Suprapubic skin (tissue), 4 donors: ENCODE results near the gene H19. TPM values are rescaled to one million over a fixed set of nuclear protein-coding genes. Genes with fewer than 3 reads are reported as not detected.
A peak's percentile ranks its signal among the peaks of the same experiment; 100 is the strongest.

Experiments
- DNase-seq, 2 donors: peaks; one replicate each; pipeline ENCODE4 v3.0.0-alpha.2; 2019; ENCODE audit warnings: low spot score in 2 of 2
- H3K27ac ChIP-seq: fragments of 200-600 bp; sonication (generic); one replicate; pipeline ENCODE4 v1.5.1; 2019
- H3K27me3 ChIP-seq: fragments of 200-600 bp; sonication (generic); one replicate; pipeline ENCODE4 v1.5.1; 2019
- H3K36me3 ChIP-seq: fragments of 200-600 bp; sonication (generic); one replicate; pipeline ENCODE4 v1.5.1; 2019
- H3K4me1 ChIP-seq: fragments of 200-600 bp; sonication (generic); one replicate; pipeline ENCODE4 v1.5.1; 2019
- H3K4me3 ChIP-seq: fragments of 200-600 bp; sonication (generic); one replicate; pipeline ENCODE4 v1.5.1; 2019; ENCODE audit warnings: mild to moderate bottlenecking
- H3K9me3 ChIP-seq: fragments of 200-600 bp; sonication (generic); one replicate; pipeline ENCODE4 v1.5.1; 2019
- CTCF ChIP-seq, 2 donors: fragments of 200-600 bp in 1 of 2; fragments of 450-650 bp in 1 of 2; sonication (generic) in 1 of 2; IDR thresholded peaks; one replicate each; pipeline ENCODE4 v1.5.1; 2016 to 2019; ENCODE audit warnings: antibody characterized with exemption in 2 of 2, mild to moderate bottlenecking in 1 of 2, moderate library complexity in 1 of 2
- EP300 ChIP-seq: sonication (generic); formaldehyde crosslinking; IDR thresholded peaks from one replicate; pipeline ENCODE4 v1.6.1; 2017; ENCODE audit warnings: antibody characterized with exemption
- POLR2A ChIP-seq, 2 donors: fragments of 450-650 bp; IDR thresholded peaks; one replicate each; pipeline ENCODE4 v1.6.1; 2017; ENCODE audit warnings: antibody characterized with exemption in 2 of 2, mild to moderate bottlenecking in 2 of 2, moderate library complexity in 2 of 2
- POLR2AphosphoS5 ChIP-seq, 3 donors: sonication (generic); formaldehyde crosslinking; IDR thresholded peaks; one replicate each; pipeline ENCODE4 v1.6.1; 2017; ENCODE audit warnings: antibody characterized with exemption in 3 of 3
- WGBS: methylation state at CpG from one replicate; pipeline ENCODE4 v1.1.5; 2018; 5-methylcytosine and 5-hydroxymethylcytosine counted together
- total RNA-seq, 4 donors: library from RNA; depleted of rRNA; stranded (reverse); fragments of >200 nt; gene quantifications; one replicate each; pipeline ENCODE4 v1.1.0, GENCODE V29; 2016

Gene H19
- total RNA-seq, 4 donors from 2014 or later: 20.0 to 62.2 (median 40.4) TPM

GRCh38 chr11:1994121-1994520, 3.5 kb downstream of the H19 start:
- Histone ChIP-seq H3K36me3 (no peaks in the 10 kb centered on the region), H3K4me1 (no peaks in the 10 kb centered on the region), H3K27ac (no peak overlapping the region), H3K27me3 (no peaks in the 10 kb centered on the region), H3K9me3 (no peaks in the 10 kb centered on the region), H3K4me3 (no peak overlapping the region)
- TF ChIP-seq CTCF (IDR thresholded peaks at IDR 0.05) (no peak), EP300 (no peak), POLR2A (IDR thresholded peaks at IDR 0.05) (no peak), POLR2AphosphoS5 (IDR thresholded peaks at IDR 0.05) (no peak)
- no CpG with 5 or more reads among the region's 13 CpGs for WGBS
- no peak for DNase-seq

GRCh38 chr11:1992111-1992510, 5.5 kb downstream of the H19 start:
- H3K4me3 ChIP-seq: no peak overlapping the region
- no peak overlapping the region for H3K27ac ChIP-seq
- no CpG with 5 or more reads among the region's 26 CpGs for WGBS
- peak in 1 of 2 donors; percentile 53 for DNase-seq
- no peaks in the 10 kb centered on the region for H3K27me3 ChIP-seq
- H3K9me3 ChIP-seq: no peaks in the 10 kb centered on the region
- no peaks in the 10 kb centered on the region for H3K36me3 ChIP-seq
- no peaks in the 10 kb centered on the region for H3K4me1 ChIP-seq
- TF ChIP-seq POLR2AphosphoS5 (IDR thresholded peaks at IDR 0.05) (no peak), CTCF (IDR thresholded peaks at IDR 0.05) (no peak), EP300 (no peak), POLR2A (IDR thresholded peaks at IDR 0.05) (no peak)

- Histone ChIP-seq H3K27me3 (no peaks in the 10 kb centered on the region), H3K4me1 (no peaks in the 10 kb centered on the region), H3K36me3 (no peaks in the 10 kb centered on the region), H3K4me3 (no peak overlapping the region), H3K27ac (no peak overlapping the region), H3K9me3 (no peaks in the 10 kb centered on the region)
- TF ChIP-seq POLR2A (IDR thresholded peaks at IDR 0.05): no peak
- no peak for TF ChIP-seq CTCF (IDR thresholded peaks at IDR 0.05)
- TF ChIP-seq EP300: no peak
- no peak for TF ChIP-seq POLR2AphosphoS5 (IDR thresholded peaks at IDR 0.05)
- DNase-seq: no peak
- no CpG with 5 or more reads among the region's 29 CpGs for WGBS
Measured at GRCh38 chr11:1990872-1991578, 6.6 kb downstream of the H19 start.

GRCh38 chr11:1989953-1990352, 7.7 kb downstream of the H19 start:
- DNase-seq: no peak
- Histone ChIP-seq H3K9me3 (no peaks in the 10 kb centered on the region), H3K4me1 (no peaks in the 10 kb centered on the region), H3K4me3 (no peak overlapping the region), H3K27me3 (no peaks in the 10 kb centered on the region), H3K27ac (no peak overlapping the region), H3K36me3 (no peaks in the 10 kb centered on the region)
- no CpG with 5 or more reads among the region's 15 CpGs for WGBS
- TF ChIP-seq POLR2A (IDR thresholded peaks at IDR 0.05): no peak
- TF ChIP-seq POLR2AphosphoS5 (IDR thresholded peaks at IDR 0.05): no peak
- no peak for TF ChIP-seq EP300
- TF ChIP-seq CTCF (IDR thresholded peaks at IDR 0.05): no peak

- H3K4me1 ChIP-seq: no peaks in the 10 kb centered on the region
- no peak overlapping the region for H3K4me3 ChIP-seq
- H3K9me3 ChIP-seq: no peaks in the 10 kb centered on the region
- no peak overlapping the region for H3K27ac ChIP-seq
- TF ChIP-seq POLR2A (IDR thresholded peaks at IDR 0.05) (no peak), CTCF (IDR thresholded peaks at IDR 0.05) (no peak), EP300 (no peak), POLR2AphosphoS5 (IDR thresholded peaks at IDR 0.05) (no peak)
- DNase-seq: no peak
- H3K27me3 ChIP-seq: no peaks in the 10 kb centered on the region
- no peaks in the 10 kb centered on the region for H3K36me3 ChIP-seq
- WGBS: 81% methylated on average over 12 of the region's 24 CpGs
Measured at GRCh38 chr11:1988667-1989317, 8.8 kb downstream of the H19 start.
